HuH-7.5 (cell line): Measurements from ENCODE around the gene CPT1B.
"Not testable (repeated sequence)": the region's sequence is repeated elsewhere in the genome, so short reads cannot be mapped to it uniquely, and the experiment has no call there.

ENCODE experiments used
- DNase-seq: peaks from one replicate; pipeline ENCODE4 v3.0.0; 2011; ENCODE audit warnings: low spot score

The CPT1B gene

DNA sequence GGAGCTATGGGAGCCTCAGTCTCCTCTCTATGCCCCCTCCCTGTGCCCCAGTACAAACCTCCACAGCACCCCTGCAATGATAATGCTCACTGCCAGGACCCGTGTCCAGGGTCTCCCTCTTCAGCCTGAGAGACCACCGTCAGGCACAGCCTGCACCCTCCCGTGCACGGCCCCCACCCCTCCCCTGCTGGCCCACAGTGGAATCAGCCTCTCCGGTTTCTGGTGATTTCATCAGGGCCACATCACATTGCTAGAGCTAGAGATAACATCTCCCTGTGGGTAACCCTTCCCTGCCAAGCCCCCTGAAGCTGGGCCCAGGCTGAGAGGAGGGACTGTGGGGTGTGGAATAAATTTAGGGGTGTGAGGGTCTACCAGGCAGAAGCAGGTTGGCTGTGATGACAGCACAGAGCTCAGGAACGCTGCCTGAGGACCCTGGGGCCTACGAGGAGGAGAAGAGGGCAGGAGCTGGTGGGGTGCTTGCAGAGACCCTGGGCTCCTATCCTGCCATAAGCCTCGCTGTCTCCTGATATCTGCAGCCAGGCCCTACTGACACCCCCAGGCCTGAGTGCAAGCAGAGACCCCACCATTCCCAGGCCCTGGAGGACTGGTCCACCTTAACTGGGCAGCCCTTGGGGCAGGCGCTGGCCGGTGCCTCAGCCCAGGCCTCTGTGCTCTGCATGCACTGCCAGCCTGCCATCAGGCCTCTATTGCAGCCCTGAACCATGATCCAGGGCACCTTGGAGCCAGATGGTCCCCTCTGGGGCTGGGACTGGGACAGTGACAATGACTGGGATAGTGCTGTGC lies 32.5 kb downstream of the CPT1B start, which contains the start of gene KLHDC7B:
TSS of gene KLHDC7B (plus strand) at position 378 of the 804 bp plus-strand sequence. CDS start at position 723, 345 bp downstream.
- DNase-seq, result peak; percentile 63

DNA sequence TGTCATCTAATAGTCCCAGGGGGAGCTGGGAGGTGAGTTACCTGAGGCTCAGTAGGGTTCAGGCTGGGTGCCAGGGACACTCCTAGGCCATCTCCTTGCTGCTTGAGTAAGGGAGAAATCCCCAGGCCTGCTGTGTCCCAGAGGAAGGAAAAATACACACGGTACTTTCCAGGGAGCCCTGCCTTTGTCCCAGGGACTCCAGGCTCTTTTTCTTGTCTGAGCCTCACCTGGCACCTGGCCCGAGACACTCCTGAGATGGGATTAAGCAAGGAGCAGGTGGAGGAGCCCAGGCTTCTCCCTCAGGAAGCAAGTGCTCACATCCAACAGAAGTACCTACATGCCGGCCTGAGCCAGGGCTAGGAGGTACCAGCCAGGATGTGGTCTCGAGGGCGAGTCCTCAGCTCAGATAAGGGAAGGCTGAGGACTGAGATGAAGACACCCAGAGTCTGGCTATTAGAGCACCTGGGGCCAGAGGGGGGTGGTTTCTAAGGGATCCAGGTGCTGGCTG lies 33.4 kb downstream of the CPT1B start:
- DNase-seq, result no peak

DNA sequence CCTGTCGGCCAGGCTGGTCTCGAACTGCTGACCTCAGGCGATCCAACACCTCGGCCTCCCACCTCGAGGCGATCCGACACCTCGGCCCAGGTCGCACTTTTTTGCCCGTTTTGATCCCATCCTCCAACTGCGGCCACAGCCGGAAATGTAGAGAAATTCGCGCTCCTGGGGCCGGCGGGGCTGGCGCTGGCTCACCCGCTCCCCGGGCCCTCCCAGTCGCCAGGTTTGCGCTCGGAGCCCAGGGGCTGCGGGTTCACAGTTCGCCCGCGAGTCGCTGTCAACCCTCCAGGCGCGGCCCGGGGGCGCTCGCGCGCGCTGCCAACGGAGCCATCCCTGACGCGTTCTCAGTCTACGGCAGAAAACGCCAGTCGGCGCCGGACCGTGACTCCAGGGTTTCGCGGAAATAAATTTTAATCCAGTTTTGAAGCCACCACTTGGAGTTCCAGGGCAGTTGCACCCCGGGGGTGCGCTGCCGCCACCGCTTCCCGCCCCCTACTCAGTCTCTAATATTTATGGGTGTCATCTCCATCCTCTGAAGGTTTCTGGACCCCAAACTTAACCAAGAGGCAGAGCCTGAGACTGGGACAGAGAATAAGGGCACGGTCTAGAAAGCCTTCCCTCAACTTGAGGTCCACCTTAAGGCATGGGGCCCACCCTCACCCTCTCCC lies 34.0 kb downstream of the CPT1B start:
- DNase-seq, result peak; percentile 97

DNA sequence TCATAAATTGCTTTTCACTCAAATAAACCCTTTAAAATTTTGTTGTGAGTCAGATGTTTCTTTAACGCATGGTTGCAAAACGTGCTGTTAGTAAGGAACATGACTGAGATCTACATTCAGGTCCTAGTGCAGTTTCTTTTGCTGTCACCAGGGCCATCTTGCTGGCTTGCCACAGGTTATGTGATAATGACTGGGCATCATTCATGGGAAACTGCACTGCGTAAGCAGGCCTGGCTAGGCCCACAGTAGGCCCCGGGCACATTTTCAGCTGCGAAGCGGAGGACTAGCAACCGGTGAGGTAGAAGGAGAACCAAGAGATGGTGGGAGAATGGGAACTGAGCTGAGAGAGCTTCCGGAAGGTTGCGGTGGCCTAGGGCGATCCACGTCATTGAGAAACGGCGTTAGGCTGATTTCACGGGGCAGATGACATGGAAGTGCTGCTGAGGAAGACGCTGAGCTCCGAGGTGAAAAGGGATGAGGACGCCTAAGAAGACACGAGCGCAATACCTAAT lies 35.8 kb downstream of the CPT1B start:
- no peak for DNase-seq

DNA sequence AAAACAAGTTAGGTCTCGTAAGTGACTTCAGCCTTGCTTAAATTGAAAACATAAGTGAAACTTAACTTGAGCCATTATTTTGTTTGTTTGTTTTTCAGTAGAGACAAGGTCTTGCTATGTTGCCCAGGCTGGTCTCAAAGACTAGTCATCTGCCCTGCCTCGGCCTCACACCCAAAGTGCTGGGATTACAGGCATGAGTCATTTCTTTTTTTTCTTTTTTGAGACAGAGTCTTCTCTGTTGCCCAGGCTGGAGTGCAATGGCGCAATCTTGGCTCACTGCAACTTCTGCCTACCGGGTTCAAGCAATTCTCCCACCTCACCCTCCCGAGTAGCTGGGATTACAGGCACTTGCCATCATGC lies 36.6 kb downstream of the CPT1B start:
- not testable (repeated sequence) for DNase-seq

DNA sequence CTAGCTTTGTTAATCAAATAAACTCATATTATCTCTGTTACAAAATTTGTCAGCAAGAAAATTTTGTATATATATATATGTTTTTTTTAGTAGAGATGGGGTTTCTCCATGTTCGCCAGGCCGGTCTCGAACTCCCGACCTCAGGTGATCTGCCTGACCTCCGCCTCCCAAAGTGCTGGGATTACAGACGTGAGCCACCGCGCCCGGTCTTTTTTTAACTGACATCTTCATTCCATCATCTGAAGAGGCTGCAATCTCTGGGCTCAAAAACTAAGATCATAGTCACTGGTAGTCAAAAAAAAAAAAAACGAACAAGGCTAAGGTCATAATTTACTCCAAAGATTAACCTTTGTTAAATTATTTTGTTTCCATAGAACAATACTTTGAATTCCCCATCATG lies 37.8 kb downstream of the CPT1B start:
- DNase-seq, result no peak

DNA sequence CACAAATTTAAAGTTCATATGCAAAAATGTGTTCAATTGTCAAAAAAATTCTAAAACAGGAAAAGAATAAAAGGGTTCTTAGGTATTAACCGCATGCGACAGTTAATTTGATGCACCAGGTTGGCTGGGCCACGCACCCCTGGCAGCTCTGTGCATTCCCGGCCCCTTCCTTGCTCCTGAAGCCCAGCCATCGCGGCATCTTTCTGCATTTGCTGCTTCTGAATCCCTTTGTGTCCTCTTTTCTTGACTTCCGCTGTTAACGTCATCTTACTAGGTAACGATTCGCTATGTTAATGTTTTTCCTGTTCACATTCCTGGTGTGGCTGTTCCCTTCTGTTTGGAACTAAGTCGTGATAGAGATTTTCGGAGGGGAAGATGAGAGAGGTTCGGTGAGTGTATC lies 40.5 kb downstream of the CPT1B start:
- no peak for DNase-seq

DNA sequence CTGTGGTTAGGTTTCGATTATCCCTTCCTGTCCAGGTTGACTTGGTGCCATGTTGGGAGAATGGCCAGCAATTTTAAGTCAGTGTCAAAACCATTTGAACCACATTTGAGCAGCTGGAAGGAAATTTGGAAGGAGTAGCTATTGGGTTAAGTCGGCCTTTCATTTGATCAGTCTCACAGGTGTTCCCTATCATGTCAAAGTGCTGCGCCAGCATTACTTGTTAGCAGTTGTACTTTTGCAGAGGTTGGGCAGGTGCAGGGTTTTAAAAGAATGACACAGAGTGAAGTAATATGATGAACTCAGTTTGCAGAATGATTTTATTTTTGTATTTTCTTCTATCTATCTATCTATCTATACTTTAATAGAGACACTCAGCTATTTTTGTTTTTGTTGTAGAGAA lies 42.0 kb downstream of the CPT1B start:
- DNase-seq, result no peak

DNA sequence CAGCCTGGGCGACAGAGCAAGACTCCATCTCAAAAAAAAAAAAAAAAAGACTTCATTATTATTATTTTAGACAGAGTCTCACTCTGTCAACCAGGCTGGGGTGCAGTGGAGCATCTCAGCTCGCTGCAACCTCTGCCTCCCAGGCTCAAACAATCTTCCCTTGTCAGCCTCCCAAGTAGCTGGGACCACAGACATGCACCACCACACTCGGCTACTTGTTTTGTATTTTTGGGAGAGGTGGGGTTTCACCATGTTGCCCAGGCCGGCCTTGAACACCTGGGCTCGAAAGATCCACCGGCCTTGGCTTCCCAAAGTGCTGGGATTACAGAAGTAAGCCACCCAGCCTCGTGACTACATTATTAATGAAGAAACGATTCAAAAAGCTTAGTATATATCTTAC lies 43.1 kb downstream of the CPT1B start:
- DNase-seq, result no peak

DNA sequence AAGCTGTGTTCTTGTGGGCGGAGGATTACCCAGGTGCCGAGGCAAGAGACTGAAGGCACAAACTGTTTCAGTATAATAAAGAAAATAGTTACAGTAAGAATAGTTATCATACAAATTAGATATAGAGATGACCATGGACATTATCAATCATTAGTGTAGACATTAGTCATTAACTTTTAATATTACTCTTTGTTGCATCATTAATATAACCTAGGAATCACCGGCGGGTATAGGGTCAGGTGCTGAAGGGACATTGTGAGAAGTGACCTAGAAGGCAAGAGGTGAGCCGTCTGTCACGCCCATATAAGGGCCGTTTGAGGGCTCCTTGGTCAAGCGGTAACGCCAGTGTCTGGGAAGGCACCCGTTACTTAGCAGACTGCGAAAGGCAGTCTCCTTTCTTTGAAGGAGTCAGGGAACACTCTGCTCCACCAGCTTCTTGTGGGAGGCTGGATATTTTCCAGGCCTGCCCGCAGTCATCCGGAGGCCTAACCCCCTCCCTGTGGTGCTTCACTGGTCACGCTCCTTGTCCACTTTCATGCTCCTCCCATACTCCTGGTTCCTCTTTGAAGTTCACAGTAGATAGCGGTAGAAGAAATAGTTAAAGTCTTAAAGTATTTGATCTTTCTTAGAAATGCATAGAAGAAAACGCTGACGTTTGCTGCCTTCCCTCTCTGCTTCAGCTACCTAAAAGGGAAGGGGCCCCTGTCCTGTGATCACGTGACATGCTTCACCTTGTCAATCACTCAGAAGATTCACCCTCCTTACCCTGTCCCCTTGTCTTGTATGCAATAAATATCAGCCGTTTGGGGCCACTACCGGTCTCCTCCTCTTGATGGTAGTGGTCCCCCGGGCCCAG lies 44.1 kb downstream of the CPT1B start:
- not testable (repeated sequence) for DNase-seq

DNA sequence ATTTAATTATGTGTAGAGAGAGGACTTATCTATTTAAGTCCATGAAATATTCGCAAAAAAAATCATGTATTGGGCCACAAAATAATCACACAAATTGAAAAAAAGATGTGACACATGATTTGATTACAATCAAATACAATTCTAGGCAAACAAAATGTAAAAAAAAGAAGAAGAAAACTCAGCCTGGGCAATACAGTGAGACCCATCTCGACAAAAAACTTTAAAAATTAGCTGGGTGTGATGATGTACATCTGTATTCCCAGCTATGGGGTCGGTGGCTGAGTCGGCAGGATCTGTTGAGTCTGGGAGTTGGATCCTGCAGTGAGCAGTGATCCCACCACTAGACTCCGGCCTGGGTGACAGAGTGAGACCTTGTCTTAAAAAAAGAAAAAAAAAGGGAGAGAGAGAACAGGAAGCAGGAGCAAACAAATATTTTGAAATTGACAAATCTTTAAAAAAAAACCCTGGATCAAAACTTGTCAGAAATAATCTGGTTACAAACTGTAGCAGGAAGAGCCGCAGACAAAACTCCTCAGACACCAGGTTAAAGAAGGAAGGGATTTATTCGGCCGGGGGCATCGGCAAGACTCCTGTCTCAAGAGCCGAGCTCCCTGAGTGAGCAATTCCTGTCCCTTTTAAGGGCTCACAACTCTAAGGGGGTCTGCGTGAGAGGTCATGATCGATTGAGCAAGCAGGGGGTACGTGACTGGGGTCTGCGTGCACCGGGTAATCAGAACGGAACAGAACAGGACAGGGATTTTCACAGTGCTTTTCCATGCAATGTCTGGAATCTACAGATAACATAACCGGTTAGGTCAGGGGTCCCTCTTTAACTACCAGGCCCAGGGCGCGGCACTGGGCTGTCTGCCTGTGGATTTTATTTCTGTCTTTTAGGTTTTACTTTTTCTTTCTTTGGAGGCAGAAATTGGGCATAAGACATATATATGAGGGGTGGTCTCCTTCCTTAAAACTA lies 45.1 kb downstream of the CPT1B start:
- DNase-seq, result no peak

DNA sequence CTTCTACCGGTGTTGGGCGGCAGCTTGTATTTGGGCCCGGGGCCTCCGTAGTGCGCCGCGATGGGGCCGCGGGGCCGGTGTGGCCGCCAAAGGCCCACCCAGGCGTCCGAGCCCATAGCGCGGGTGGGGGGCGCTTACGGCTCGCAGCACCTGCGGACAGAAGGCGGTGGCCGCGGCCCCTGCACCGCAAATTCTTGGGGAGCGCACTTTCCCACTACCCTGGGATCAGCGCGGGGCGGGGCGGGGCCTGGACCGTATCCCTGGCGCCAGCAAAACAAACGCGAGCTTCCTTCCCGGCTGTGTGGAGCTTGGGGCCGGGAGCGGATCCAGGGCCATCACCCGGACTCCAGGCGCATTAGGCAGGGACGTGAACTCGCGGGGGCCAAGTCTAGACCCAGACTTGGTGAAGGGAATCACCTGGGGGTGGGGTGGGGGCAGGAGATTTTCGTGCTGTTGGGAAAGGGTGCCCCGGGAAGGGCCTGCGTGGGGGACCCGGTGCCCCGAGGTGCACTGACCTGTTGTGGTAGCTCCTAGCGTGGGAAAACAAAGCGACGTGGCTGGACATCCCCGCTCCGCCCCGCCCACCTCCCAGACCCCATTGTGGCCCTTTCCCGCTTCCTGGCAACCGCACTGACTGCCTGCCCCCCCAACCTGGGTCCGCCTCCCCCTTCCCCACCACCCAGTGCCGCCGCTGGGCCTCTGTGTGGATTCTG lies 46.1 kb downstream of the CPT1B start:
- DNase-seq, result peak; percentile 94

DNA sequence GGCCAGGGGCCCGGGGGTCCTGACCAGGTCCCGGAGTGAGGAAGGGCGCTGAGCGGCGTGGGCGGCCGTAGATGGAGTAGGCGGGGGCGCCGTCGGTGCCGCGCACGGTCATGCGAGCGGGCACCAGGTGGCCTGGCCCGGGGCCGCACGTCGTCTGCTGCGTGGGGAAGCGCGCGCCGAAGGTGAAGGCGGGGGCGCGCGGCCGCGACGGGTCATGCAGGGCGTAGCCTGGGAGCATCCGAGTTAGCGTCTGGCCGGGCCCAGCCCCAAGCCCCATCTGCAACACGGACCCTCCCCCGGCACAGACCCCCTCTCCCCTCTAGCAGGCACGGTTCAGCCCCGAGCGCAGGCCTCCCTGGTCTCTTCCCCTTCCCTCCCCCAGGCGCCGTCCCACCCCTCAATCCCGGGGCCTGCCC lies 46.7 kb downstream of the CPT1B start:
- DNase-seq, result no peak

DNA sequence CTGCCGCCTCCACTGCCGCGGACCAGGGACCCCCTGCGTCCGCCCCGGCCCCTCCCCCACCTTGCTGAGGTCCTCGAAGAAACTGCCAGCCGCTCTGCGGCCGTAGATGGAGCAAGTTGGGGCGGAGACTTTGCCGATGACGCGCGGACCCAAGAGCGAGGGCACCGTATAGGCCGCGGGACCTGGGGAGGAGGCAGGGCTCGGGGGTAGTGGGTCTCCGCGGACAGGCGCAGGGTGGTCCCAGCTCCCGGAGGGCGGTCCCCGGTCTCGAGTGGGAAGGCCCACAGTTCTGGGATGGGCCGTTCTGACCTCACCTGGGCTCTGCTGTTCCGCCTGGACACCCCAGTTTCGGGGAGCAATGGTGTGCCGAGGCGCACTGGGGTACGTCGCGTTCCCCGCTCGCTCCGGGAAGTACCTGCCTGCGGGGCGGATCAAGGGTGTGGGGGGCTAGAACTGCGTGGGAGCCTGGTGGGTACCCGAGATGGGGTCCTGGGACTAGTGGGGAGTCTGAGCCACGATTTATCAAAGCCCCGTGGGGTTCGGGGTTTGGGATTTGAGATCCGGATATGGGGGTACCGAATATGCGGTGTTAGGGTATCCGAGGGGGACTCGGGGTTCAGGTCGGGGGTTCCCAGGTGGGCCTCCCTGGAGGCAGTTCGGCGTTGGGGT lies 47.2 kb downstream of the CPT1B start:
- no peak for DNase-seq

DNA sequence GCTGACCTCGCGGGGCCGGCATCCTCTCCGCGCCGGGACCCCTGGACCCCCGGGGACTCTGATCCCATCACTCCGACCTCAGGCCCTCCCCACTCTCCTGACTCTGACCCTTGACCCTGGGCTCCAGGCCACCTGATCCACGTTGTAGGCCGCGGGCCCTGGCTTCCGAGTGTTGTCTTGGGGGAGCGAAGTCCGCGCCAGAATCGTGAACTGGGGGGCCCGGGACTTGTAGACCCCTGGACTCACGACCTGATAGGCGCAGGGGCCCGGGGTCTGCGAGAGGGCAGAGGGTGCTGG lies 47.7 kb downstream of the CPT1B start:
- no peak for DNase-seq

DNA sequence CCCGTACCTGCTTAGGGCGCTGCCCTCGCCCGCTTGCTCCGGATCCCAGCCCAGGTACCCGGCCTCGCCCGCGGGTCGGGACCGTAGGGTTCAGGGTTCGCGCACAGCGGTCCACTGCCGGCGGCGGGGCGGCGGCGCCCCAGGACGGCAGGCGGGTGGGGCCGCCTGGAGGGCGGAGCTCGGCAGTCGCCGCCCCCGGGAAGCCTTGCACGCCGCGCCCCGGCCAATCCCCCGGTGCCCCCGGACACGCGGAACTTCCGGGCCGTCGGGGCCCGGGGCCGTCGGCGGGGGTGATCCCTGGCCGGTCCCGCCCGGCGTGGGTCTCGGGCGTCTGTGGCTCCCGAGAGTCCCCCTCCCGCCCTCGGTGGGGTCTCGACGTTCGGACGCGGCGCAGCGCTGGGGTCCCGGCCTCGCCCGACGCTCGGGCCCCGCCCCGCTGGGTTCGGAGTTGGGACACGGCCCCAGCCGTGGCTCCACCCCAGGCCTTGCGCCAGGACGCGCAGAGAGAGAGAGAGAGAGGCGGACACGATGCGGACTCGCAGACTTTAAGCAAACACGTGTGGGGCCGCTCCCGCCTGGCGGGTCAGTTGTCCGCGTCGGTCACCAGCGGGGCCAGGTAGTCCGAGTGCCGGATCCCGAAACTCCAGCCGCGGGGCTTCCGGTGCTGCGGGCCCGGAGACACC lies 48.2 kb downstream of the CPT1B start, which contains the start of gene TYMP:
TSS of gene TYMP (minus strand) at position 116 of the 683 bp plus-strand sequence. CDS start 303 bp downstream, outside the sequence.
- DNase-seq, result no peak

DNA sequence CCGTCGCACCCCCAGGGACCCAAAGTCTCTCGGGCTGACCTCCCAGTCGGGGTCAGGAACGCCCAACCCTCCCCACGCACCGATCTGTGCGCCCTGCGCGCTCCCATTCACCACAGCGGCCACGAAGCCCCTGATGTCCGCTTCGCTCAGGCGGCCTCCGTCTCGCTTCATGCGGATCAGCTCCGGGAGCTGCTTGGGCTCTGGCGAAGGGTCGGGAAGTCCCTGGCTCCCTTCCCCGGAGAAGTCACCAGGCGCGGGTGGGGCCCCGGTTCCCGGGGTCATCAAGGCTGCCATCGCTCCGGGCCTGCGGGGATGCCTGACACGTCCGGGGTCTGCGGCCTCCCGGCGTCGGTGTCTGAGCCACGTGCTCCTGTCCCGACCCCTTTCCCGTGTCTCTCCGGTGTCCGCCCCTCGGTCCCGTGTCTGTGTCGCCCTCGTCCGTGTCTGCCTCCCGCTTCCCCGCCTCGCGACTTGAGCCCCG lies 48.8 kb downstream of the CPT1B start:
- no peak for DNase-seq

DNA sequence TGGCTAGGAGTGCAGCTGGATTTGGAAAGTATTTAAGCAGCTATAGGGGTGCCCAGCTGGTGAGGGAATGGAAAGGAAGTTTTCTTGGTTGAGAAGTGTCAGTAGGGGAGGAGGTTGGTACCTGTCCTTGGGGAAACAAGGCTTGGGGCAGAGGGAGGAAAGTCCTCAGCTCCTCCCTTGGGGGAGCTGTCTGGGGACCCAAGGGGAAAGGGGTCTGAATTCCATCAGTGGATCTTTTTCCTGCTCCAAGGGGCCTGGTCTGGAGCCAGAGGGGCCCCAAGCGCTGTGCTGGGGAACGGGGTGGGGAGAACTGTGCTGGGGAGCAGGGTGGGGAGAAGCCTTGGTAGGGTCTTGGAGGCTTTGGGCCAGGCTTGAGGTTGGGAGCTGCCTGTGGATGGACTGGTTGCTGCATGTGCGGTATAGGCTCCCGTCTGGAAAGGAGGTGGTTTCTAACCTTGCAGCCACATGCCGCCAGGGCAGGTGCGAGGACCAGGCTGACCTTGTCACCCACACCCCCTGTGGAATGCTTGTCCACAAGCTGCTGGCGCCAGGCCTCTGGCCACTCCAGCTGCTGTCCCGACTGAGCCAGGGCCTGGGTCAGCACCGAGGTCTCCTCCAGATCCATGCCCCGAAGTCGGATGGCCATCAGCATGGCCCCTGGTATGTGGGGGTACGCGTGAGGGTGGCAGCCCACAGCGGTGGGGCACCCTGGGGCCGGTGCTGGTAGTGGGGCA lies 49.4 kb downstream of the CPT1B start:
- no peak for DNase-seq
